HG02588 (cell line): ENCODE results near the gene AQP9.
A peak's percentile ranks its signal among the peaks of the same experiment; 100 is the strongest.

Source experiments
- ATAC-seq: cut with Tn5 transposase; IDR thresholded peaks from one replicate; pipeline ENCODE4 v1.9.1; 2021; ENCODE audit warnings: mild to moderate bottlenecking, moderate library complexity; ENCODE audit not compliant: unreplicated experiment

Gene AQP9

GRCh38 chr15:58139276-58139988 is 1.3 kb downstream of the AQP9 start:
- ATAC-seq = no peak

GRCh38 chr15:58139989-58140522 is 1.9 kb downstream of the AQP9 start:
- ATAC-seq = no peak

GRCh38 chr15:58141894-58142293 is 3.7 kb downstream of the AQP9 start:
- ATAC-seq = no peak

- no peak for ATAC-seq
These were observed 4.8 kb downstream of the AQP9 start for GRCh38 chr15:58142827-58143461.

- ATAC-seq = no peak
These were observed 7.4 kb downstream of the AQP9 start for GRCh38 chr15:58145606-58146005.

- ATAC-seq = no peak
These were observed 8.0 kb downstream of the AQP9 start for GRCh38 chr15:58146211-58146610.

- ATAC-seq = no peak
These were observed 8.6 kb downstream of the AQP9 start for GRCh38 chr15:58146749-58147148.

GRCh38 chr15:58147171-58147611 is 9.0 kb downstream of the AQP9 start:
- ATAC-seq = no peak

GRCh38 chr15:58148120-58148519 is 9.9 kb downstream of the AQP9 start:
- ATAC-seq = no peak

- ATAC-seq = no peak
These were observed 10.7 kb downstream of the AQP9 start for GRCh38 chr15:58148633-58149445.

- ATAC-seq = no peak
These were observed 16.6 kb downstream of the AQP9 start for GRCh38 chr15:58154769-58155168.

- no peak for ATAC-seq
These were observed 21.7 kb downstream of the AQP9 start for GRCh38 chr15:58159827-58160386.

- no peak for ATAC-seq
These were observed 23.3 kb downstream of the AQP9 start for GRCh38 chr15:58161436-58161930.

GRCh38 chr15:58163985-58164384 is 25.8 kb downstream of the AQP9 start:
- ATAC-seq = no peak

- no peak for ATAC-seq
These were observed 26.7 kb downstream of the AQP9 start for GRCh38 chr15:58164926-58165325.

GRCh38 chr15:58165661-58166060 is 27.5 kb downstream of the AQP9 start:
- no peak for ATAC-seq

GRCh38 chr15:58167095-58167691 is 29.0 kb downstream of the AQP9 start:
- peak; percentile 60 for ATAC-seq

GRCh38 chr15:58169934-58170333 is 31.8 kb downstream of the AQP9 start:
- ATAC-seq = no peak

- ATAC-seq = no peak
These were observed 33.4 kb downstream of the AQP9 start for GRCh38 chr15:58171476-58172061.

GRCh38 chr15:58174709-58175108 is 36.5 kb downstream of the AQP9 start:
- no peak for ATAC-seq
